GM13977 (cell line): ENCODE results near the gene ONECUT1.

Source experiments
- DNase-seq: peaks from one replicate; pipeline ENCODE4 v3.0.0; 2012; ENCODE audit warnings: low spot score
- in situ Hi-C: fragments of 300-500 bp; cut with MboI; formaldehyde crosslinking; loops from one replicate; pipeline ENCODE4 v1.12.0; 2022; ENCODE audit warnings: low sequenced_read_pairs, low pct_unique_long_range_greater_than_20kb, mixed read lengths, inconsistent platforms; ENCODE audit not compliant: unreplicated experiment
- TF ChIP-seq, protein P1 (sequence below): IDR thresholded peaks from 2 replicates; pipeline ENCODE4 v1.5.1; 2012; ENCODE audit warnings: mild to moderate bottlenecking, control low read depth; ENCODE audit not compliant: insufficient read depth; ENCODE audit errors: extremely low read depth, missing control alignments

The ONECUT1 gene

DNA sequence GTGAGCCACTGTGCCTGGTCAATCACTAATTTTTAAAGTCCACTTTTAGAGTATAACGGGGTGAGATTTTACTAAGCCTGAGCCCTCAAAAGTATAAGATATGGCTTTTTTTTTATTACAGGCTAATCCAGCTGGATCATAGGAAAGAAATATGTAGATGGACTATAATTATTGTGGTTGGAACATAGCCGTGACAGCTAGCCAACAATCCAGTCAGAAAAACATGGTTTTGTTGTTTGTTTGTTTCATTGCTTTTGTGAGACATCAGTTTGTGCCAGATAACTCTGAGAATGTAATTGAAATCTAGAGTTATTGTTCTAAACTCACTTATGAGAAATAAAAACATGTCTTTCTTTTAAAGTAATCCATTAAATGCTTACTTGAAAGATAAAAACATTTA lies 73.6 kb downstream of the ONECUT1 start:
- in situ Hi-C loops, result no loop called here
- TF ChIP-seq, protein P1, sequence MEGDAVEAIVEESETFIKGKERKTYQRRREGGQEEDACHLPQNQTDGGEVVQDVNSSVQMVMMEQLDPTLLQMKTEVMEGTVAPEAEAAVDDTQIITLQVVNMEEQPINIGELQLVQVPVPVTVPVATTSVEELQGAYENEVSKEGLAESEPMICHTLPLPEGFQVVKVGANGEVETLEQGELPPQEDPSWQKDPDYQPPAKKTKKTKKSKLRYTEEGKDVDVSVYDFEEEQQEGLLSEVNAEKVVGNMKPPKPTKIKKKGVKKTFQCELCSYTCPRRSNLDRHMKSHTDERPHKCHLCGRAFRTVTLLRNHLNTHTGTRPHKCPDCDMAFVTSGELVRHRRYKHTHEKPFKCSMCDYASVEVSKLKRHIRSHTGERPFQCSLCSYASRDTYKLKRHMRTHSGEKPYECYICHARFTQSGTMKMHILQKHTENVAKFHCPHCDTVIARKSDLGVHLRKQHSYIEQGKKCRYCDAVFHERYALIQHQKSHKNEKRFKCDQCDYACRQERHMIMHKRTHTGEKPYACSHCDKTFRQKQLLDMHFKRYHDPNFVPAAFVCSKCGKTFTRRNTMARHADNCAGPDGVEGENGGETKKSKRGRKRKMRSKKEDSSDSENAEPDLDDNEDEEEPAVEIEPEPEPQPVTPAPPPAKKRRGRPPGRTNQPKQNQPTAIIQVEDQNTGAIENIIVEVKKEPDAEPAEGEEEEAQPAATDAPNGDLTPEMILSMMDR, result no peak
- no peak for DNase-seq

DNA sequence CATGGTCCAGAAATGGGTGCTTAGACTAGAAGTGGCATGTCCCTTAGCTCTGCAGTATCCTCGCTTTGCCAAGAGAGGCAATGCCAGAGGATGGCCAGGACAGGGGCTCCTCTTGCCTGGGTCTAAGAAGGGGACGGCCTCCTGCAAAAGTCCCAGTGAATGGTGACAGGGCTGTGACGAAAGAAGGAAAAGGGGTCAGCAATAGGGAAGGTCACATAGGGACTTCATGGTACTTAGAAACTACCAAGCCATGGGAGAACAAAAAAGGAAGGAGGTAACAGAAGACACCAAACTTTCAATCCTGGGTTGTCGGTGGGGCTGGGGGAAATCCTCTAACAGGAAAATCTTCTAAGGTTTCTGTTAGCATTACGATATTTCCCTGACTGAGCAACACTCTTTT lies 74.7 kb downstream of the ONECUT1 start:
- TF ChIP-seq, protein P1, result no peak
- in situ Hi-C loops, result no loop called here
- no peak for DNase-seq

DNA sequence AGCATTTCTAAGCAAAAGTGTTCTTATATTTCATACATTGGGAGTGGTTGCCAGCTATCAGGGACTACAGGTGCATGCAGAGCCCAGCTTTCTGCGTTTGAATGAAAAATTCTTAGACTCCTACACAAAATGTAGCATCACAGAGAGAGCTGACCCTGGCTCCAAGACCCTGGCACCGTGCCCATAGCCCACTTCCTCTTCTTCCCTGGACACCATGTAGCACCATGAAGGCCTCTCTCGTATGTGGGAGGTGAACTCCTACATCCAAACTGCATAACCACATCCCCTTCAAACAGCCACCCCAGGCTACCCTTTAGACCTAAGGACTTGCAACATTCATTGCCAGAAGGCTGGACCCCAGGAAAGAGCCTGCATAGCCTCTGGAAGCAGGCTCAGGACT lies 75.2 kb downstream of the ONECUT1 start:
- DNase-seq, result no peak
- TF ChIP-seq, protein P1, result no peak

DNA sequence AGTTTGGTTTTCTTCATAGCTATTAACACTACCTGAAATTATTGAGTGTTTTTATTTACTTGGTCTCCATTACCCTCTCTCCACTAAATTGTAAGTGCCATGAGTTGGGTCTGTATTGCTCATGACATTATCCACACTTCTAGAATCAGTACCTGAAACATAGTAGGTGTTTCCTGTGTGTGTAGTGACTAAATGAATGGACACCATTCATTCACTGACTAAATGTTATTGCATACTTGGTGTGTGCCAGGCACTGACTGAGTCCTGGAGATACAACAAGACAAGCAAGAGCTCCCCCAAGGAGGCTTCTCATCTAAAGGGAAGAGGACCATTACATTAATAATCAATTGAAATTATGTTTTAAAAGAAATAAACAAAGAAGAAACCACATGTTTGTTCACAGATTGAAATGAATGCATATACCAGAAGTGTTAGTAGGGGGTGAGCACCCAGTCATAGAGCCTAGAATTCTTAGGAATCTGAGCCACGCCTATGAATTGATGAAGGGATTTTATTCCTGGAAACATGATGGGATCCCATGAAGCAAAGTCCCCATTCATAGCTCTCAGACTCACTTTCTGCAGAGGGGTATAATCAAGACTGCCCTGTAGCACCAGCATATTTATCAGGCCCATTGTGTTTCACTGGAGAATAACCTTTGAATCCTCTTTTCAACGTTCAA lies 79.3 kb downstream of the ONECUT1 start:
- in situ Hi-C loops, result no loop called here
- DNase-seq, result no peak

More for the DNA sequence above, 75.2 kb downstream of the ONECUT1 start:
- in situ Hi-C loops, result no loop called here

DNA sequence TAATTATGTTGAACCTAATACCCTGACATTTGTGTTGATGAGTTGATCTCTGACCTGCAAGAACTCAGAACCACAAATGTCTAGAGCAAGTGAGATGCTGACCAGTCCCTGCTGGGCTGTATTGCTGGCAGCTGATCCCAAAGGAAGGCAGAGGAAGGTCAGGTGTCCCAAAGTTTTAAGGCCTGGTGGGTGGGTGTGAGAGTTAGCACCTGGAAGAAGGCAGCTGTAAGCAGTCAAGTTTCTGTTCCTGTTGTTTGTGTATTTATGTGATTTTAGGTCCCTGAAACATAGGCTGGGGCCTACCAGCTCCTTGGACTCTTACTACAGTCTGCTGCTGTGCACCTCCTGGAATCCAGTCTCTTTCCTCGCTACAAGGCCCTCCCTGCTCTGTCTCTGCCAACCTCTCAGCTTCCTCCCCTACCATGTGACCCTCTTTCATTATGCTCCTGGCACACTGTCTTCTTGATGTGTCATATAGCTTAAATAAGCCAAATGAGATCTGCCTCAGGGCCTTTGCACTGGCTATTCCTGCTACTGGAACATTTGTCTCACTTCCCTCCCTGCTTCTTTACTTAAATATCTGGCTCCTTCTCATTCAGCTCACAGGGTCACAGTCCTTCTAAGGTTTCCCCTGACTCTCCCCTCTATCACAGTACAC lies 80.0 kb downstream of the ONECUT1 start:
- in situ Hi-C loops, result no loop called here
- DNase-seq, result no peak
- TF ChIP-seq, protein P1, result no peak

More for the DNA sequence above, 79.3 kb downstream of the ONECUT1 start:
- TF ChIP-seq, protein P1, result no peak

DNA sequence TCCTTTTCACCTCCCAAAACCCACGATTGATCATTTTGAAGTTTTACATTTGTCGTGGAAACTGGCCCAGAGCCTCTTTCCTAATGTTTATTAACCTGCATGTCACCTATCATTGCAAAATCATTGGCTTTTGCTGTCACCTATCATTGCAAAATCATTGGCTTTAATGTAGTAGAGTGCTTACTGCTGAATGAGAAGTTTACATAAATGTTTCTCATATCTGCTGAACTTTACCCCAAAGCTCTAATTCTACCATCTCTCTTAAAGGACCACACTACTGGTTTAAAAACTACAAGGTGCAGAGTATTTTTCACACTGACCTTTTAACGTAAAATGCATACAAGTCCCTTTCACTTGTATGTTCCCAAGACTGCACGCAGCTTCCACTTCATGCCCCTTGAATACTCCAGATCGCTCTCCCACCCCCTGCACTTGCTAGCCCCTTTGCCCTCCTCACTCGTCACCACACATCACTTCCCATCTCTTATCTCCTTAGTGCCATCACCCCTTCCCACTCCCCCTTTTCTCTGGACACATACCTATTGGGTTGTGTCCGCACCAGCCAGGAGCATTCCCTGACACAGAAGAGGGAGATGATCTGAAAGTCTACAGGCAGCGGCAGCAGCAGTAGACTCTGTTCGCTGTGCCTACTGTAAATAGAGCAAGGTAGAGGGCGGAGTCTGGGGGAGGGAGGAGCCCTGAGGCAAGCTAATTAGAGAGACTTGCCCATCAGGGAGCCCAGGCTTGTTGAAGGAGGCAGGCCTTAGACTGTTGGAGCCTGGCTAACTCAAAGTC lies 80.8 kb downstream of the ONECUT1 start:
- TF ChIP-seq, protein P1, result no peak
- in situ Hi-C loops, result no loop called here
- DNase-seq, result no peak
